Measurements from ENCODE around the gene MAGEA4.

MAGEA4 gene

GRCh38 chrX:151875270-151876026, 37.2 kb upstream of the MAGEA4 start:
- no peak overlapping the region for H3K27ac ChIP-seq (ENCODE audit: poor library complexity, severe bottlenecking)
- no peaks in the 10 kb centered on the region for H3K9me3 ChIP-seq (ENCODE audit: severe bottlenecking)
- H3K36me3 ChIP-seq (ENCODE audit: low read depth): no peaks in the 10 kb centered on the region
- peaks cover 14% of the 10 kb centered on the region for H3K4me1 ChIP-seq (ENCODE audit: insufficient read depth, poor library complexity, severe bottlenecking)
- no peak overlapping the region for H3K4me3 ChIP-seq (ENCODE audit: severe bottlenecking)
- no peak for DNase-seq (ENCODE audit: low spot score)
- no peaks in the 10 kb centered on the region for H3K27me3 ChIP-seq (ENCODE audit: insufficient read depth, poor library complexity, severe bottlenecking)
- TF ChIP-seq, protein P1, sequence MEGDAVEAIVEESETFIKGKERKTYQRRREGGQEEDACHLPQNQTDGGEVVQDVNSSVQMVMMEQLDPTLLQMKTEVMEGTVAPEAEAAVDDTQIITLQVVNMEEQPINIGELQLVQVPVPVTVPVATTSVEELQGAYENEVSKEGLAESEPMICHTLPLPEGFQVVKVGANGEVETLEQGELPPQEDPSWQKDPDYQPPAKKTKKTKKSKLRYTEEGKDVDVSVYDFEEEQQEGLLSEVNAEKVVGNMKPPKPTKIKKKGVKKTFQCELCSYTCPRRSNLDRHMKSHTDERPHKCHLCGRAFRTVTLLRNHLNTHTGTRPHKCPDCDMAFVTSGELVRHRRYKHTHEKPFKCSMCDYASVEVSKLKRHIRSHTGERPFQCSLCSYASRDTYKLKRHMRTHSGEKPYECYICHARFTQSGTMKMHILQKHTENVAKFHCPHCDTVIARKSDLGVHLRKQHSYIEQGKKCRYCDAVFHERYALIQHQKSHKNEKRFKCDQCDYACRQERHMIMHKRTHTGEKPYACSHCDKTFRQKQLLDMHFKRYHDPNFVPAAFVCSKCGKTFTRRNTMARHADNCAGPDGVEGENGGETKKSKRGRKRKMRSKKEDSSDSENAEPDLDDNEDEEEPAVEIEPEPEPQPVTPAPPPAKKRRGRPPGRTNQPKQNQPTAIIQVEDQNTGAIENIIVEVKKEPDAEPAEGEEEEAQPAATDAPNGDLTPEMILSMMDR (IDR thresholded peaks at IDR 0.05; ENCODE audit: poor library complexity, severe bottlenecking): no peak
- ATAC-seq (ENCODE audit: low read depth): no peak

DNA sequence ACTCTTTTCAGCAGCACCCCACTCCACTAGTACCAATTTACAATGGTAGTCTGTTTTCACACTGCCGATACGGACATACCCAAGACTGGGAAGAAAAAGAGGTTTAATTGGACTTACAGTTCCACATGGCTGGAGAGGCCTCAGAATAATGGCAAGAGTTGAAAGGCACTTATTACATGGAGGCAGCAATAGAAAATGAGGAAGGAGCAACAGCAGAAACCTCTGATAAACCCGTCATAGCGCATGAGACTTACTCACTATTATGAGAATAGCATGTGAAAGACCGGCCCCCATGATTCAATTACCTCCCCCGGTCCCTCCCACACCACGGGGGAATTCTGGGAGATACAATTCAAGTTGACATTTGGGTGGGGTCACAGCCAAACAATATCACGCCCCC, 34.1 kb upstream of the MAGEA4 start:
- DNase-seq (ENCODE audit: low spot score) (no peak), ATAC-seq (ENCODE audit: low read depth) (no peak)
- TF ChIP-seq, protein P1 (IDR thresholded peaks at IDR 0.05; ENCODE audit: poor library complexity, severe bottlenecking): no peak
- H3K9me3 ChIP-seq (ENCODE audit: severe bottlenecking): no peaks in the 10 kb centered on the region
- H3K36me3 ChIP-seq (ENCODE audit: low read depth): no peaks in the 10 kb centered on the region
- no peaks in the 10 kb centered on the region for H3K4me1 ChIP-seq (ENCODE audit: insufficient read depth, poor library complexity, severe bottlenecking)
- H3K27me3 ChIP-seq (ENCODE audit: insufficient read depth, poor library complexity, severe bottlenecking): no peaks in the 10 kb centered on the region
- H3K4me3 ChIP-seq (ENCODE audit: severe bottlenecking): no peak overlapping the region
- H3K27ac ChIP-seq (ENCODE audit: poor library complexity, severe bottlenecking): no peak overlapping the region

GRCh38 chrX:151879856-151880255, 32.8 kb upstream of the MAGEA4 start:
- H3K27me3 ChIP-seq (ENCODE audit: insufficient read depth, poor library complexity, severe bottlenecking): no peaks in the 10 kb centered on the region
- H3K9me3 ChIP-seq (ENCODE audit: severe bottlenecking): no peaks in the 10 kb centered on the region
- DNase-seq (ENCODE audit: low spot score) (no peak), ATAC-seq (ENCODE audit: low read depth) (no peak)
- TF ChIP-seq, protein P1 (IDR thresholded peaks at IDR 0.05; ENCODE audit: poor library complexity, severe bottlenecking): no peak
- no peak overlapping the region for H3K27ac ChIP-seq (ENCODE audit: poor library complexity, severe bottlenecking)
- no peaks in the 10 kb centered on the region for H3K36me3 ChIP-seq (ENCODE audit: low read depth)
- no peaks in the 10 kb centered on the region for H3K4me1 ChIP-seq (ENCODE audit: insufficient read depth, poor library complexity, severe bottlenecking)
- no peak overlapping the region for H3K4me3 ChIP-seq (ENCODE audit: severe bottlenecking)

GRCh38 chrX:151880895-151881294, 31.8 kb upstream of the MAGEA4 start:
- no peaks in the 10 kb centered on the region for H3K36me3 ChIP-seq (ENCODE audit: low read depth)
- H3K27ac ChIP-seq (ENCODE audit: poor library complexity, severe bottlenecking): no peak overlapping the region
- TF ChIP-seq, protein P1 (IDR thresholded peaks at IDR 0.05; ENCODE audit: poor library complexity, severe bottlenecking): no peak
- H3K27me3 ChIP-seq (ENCODE audit: insufficient read depth, poor library complexity, severe bottlenecking): no peaks in the 10 kb centered on the region
- ATAC-seq (ENCODE audit: low read depth): no peak
- H3K4me1 ChIP-seq (ENCODE audit: insufficient read depth, poor library complexity, severe bottlenecking): no peaks in the 10 kb centered on the region
- no peak overlapping the region for H3K4me3 ChIP-seq (ENCODE audit: severe bottlenecking)
- H3K9me3 ChIP-seq (ENCODE audit: severe bottlenecking): no peaks in the 10 kb centered on the region
- DNase-seq (ENCODE audit: low spot score): no peak

GRCh38 chrX:151889421-151889820, 23.3 kb upstream of the MAGEA4 start:
- TF ChIP-seq, protein P1 (IDR thresholded peaks at IDR 0.05; ENCODE audit: poor library complexity, severe bottlenecking): no peak

More at GRCh38 chrX:151889421-151889820, 23.3 kb upstream of the MAGEA4 start:
- ATAC-seq (ENCODE audit: low read depth) (no peak), DNase-seq (ENCODE audit: low spot score) (no peak)
- Histone ChIP-seq H3K4me3 (ENCODE audit: severe bottlenecking) (no peak overlapping the region), H3K36me3 (ENCODE audit: low read depth) (no peaks in the 10 kb centered on the region), H3K27me3 (ENCODE audit: insufficient read depth, poor library complexity, severe bottlenecking) (no peaks in the 10 kb centered on the region), H3K27ac (ENCODE audit: poor library complexity, severe bottlenecking) (no peak overlapping the region), H3K4me1 (ENCODE audit: insufficient read depth, poor library complexity, severe bottlenecking) (no peaks in the 10 kb centered on the region), H3K9me3 (ENCODE audit: severe bottlenecking) (no peaks in the 10 kb centered on the region)
